Erythroblast (primary cell): ENCODE results near the gene PIK3CG.
"Not testable (repeated sequence)": the region's sequence is repeated elsewhere in the genome, so short reads cannot be mapped to it uniquely, and the experiment has no call there.

Experiments used
- DNase-seq, 2 experiments: peaks; one replicate each; lab custom pipeline; 2025; lab: John Stamatoyannopoulos, UW
- GATA1 ChIP-seq: IDR thresholded peaks from 2 replicates; pipeline ENCODE4 v1.6.1; 2011; ENCODE audit warnings: low read depth, mild to moderate bottlenecking, control low read depth, low read length, moderate library complexity
- POLR2A ChIP-seq: IDR thresholded peaks from 2 replicates; pipeline ENCODE4 v1.6.1; 2011; ENCODE audit warnings: mild to moderate bottlenecking, low read length

The PIK3CG gene

GRCh38 chr7:106926892-106927291 is 61.8 kb downstream of the PIK3CG start:
- TF ChIP-seq GATA1: no peak
- no peak for TF ChIP-seq POLR2A
- no peak for DNase-seq

DNA sequence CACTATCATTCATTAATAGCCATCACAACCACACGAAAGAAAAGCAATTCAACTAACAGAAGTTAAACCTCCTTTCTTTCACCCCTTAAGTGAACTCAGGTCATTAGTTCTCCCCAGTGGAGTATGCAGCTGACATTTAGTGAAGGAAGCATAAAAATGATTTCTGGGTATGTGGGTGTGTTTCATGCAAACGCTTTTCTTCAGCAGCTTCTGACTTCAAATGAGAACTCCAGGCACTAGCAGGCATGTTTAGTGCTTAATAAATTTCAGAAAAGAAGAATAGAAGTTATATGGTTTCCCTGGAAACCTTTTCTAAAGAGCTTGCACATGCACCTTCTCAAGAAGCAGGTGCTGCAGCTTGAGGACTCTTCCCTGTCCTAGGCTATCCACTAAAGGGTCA is 62.5 kb downstream of the PIK3CG start:
- DNase-seq: no peak

DNA sequence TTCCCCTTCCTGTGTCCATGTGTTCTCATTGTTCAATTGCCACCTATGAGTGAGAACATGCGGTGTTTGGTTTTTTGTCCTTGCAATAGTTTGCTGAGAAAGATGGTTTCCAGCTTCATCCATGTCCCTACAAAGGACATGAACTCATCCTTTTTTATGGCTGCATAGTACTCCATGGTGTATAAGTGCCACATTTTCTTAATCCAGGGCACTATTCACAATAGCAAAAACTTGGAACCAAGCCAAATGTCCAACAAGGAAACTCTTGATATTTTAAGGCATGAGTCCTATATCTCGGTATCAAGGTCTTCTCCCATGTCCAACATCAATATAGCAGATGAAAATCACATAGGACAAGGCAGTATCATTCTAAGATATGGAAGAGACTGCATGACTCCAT is 64.5 kb downstream of the PIK3CG start:
- not testable (repeated sequence) for DNase-seq

More for the DNA sequence above, 62.5 kb downstream of the PIK3CG start:
- TF ChIP-seq GATA1: no peak
- TF ChIP-seq POLR2A: no peak

DNA sequence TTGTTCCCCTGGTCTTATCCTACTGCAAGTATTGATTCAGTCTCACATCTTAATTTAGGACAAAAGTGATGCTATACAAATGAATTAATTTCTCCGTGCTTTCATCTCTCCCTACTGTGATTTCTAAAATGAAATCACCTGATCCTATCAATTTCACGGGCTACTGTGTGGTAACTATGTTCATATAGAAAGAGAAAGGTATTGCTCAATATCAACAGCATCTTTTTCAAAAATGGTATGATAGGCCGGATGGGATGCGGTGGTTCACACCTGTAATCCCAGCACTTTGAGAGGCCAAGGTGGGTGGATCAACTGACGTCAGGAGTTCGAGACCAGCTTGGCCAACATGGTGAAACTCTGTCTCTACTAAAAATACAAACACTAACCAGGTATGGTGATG is 71.2 kb downstream of the PIK3CG start:
- no peak for TF ChIP-seq GATA1
- no peak for TF ChIP-seq POLR2A
- DNase-seq: no peak

GRCh38 chr7:106938122-106938521 is 73.0 kb downstream of the PIK3CG start:
- DNase-seq: not testable (repeated sequence)

DNA sequence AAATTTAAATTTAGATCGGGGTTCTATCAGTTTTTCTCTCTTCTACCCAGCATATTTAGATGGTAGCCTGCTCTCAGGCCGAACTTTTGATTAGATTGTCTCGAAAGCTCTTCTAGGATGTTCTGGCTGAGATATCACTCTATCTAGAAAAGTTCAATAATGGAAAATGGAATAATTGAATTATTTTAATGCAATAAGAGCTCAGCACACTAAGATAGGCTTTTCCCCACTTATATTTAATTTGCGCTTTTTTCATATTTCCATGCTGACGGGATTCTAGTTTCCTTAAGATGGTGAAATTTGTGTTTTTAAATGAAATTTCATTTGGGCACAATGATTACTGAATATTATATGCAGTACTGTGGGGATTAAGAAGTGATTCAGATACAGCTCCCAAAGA is 73.7 kb downstream of the PIK3CG start:
- TF ChIP-seq GATA1 (no peak), POLR2A (no peak)
- DNase-seq: no peak

- DNase-seq: no peak
- TF ChIP-seq POLR2A (no peak), GATA1 (no peak)
Measured at GRCh38 chr7:106944035-106944665, 79.1 kb downstream of the PIK3CG start.

DNA sequence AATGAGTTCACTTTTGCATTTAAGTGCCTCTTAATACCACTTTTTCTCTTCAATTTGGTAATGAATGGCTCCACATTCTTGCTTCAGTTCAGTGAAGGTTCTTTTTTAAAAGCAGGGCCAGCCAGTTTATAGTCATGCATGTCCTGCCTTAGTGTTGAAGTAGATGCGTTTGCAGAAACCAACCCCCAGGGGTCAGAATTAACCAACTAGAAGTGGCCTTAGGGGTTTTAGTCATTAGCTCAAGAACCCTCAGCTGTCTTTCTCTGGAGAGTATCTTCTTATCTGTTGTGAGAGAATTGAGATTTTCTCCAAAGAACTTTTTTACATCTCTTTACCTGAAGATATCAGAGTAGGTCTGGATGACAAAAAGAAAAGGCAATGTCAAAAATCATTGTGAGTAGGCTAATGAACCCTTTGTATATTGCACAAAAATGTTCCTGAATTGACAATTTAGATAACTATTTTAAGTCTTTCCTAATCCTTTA is 82.2 kb downstream of the PIK3CG start:
- DNase-seq: peak; percentile 88 to 92
- TF ChIP-seq GATA1 (no peak), POLR2A (no peak)

DNA sequence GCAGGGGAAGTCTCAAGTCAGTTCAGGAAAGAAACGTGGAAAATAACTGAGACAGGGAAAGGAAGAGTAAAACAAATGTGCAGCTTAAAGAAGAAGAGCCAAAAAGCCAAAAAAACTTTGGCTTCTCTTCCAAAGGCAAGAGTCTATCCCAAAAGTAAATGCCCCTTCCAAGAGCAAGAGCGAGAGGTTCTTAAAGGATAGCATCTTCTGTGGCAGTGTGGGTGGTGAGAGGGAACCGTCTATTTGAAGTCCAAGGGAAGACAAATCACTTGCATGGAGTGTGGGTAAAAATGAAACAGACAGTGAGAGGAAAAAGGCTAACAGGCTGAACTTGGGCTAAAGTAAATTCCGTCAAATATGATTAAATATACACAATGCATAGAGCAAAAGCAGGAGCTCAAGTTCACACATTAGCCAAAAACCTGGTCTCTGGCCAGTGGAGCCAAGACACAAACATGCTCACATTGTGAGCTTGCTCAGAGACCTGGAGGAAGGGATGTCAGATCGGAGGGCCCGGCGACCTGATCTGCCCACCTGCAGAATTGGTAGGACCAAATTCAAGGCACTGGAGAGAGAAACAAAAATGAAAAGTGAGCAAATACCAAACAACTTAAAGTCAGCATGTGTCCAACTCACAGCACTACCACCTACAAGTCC is 87.0 kb downstream of the PIK3CG start:
- DNase-seq: no peak
- TF ChIP-seq GATA1: no peak
- no peak for TF ChIP-seq POLR2A

- DNase-seq: peak; percentile 27 to 50
- no peak for TF ChIP-seq GATA1
- no peak for TF ChIP-seq POLR2A
Measured at GRCh38 chr7:106952658-106953231, 87.7 kb downstream of the PIK3CG start.

DNA sequence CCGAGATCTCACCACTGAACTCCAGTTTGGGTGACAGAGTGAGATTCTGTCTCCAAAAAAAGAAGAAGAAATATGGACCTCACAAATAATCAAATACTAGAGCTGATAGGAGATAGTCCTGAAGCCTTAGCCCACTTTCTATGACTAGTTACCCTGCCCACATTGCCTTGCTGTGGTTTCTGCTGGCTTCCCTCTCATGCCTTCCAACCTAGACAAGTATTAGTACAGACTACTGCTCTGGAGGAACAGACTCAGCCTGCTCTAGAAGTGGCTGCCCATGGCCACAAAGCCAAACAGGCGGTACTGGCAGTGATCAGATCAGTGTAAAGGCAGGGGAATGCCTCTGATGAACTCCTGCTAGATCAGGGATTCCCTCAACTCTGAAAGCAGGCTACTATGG is 89.8 kb downstream of the PIK3CG start:
- DNase-seq: no peak
- TF ChIP-seq POLR2A (no peak), GATA1 (no peak)

DNA sequence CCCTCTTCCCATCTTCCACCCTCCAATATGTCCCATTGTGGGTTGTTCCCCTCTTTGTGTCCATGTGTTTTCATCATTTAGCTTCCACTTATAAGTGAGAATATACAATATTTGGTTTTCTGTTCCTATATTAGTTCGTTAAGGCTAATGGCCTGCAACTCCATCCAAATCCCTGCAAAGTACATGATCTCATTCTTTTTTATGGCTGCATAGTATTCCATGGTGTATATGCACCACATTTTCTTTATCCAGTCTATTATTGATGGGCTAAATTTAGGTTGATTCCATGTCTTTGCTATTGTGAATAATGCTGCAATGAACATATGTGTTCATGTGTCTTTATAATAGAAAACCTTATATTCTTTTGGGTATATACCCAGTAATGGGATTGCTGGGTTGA is 90.8 kb downstream of the PIK3CG start:
- not testable (repeated sequence) for DNase-seq
